Tibial nerve (tissue), 4 donors: ENCODE measurements around the gene NTRK1. TPM values are rescaled to one million over a fixed set of nuclear protein-coding genes. Genes with fewer than 3 reads are reported as not detected.

ENCODE experiments used
- DNase-seq, 2 donors: peaks; one replicate each; pipeline ENCODE4 v3.0.0-alpha.2; 2019; ENCODE audit warnings: low spot score in 2 of 2
- H3K27ac ChIP-seq, 4 donors: fragments of 200-600 bp; sonication (generic) in 3 of 4; one replicate each; pipeline ENCODE4 v1.5.1; 2017 to 2019; ENCODE audit warnings: mild to moderate bottlenecking in 1 of 4
- H3K27me3 ChIP-seq, 2 donors: fragments of 200-600 bp; sonication (generic) in 1 of 2; one replicate each; pipeline versions ENCODE4 v1.5.1 to v1.6.0; 2017 to 2019
- H3K36me3 ChIP-seq, 3 donors: fragments of 200-600 bp; sonication (generic); one replicate each; pipeline ENCODE4 v1.5.1; 2018 to 2019
- H3K4me1 ChIP-seq, 4 donors: fragments of 200-600 bp; sonication (generic) in 3 of 4; one replicate each; pipeline ENCODE4 v1.5.1; 2017 to 2019
- H3K4me3 ChIP-seq, 4 donors: fragments of 200-600 bp; sonication (generic) in 3 of 4; one replicate each; pipeline ENCODE4 v1.5.1; 2017 to 2019; ENCODE audit warnings: mild to moderate bottlenecking in 1 of 4, moderate library complexity in 1 of 4
- H3K9me3 ChIP-seq, 4 donors: fragments of 200-600 bp; sonication (generic) in 3 of 4; one replicate each; pipeline ENCODE4 v1.5.1; 2017 to 2019
- CTCF ChIP-seq, 5 experiments: fragments of 200-600 bp in 3 of 5; fragments of 450-650 bp in 2 of 5; sonication (generic) in 3 of 5; IDR thresholded peaks; one replicate each; pipeline ENCODE4 v1.5.1; 2016 to 2019; ENCODE audit warnings: antibody characterized with exemption in 5 of 5, mild to moderate bottlenecking in 3 of 5, moderate library complexity in 2 of 5
- EP300 ChIP-seq, 2 donors: sonication (generic); formaldehyde crosslinking; IDR thresholded peaks; one replicate each; pipeline ENCODE4 v1.6.1; 2017; ENCODE audit warnings: antibody characterized with exemption in 2 of 2, mild to moderate bottlenecking in 1 of 2
- POLR2A ChIP-seq, 2 donors: fragments of 450-650 bp; IDR thresholded peaks; one replicate each; pipeline ENCODE4 v1.6.1; 2017; ENCODE audit warnings: antibody characterized with exemption in 2 of 2, mild to moderate bottlenecking in 2 of 2, moderate library complexity in 2 of 2
- WGBS, 2 donors: methylation state at CpG; one replicate each; pipeline ENCODE4 v1.1.5; 2018; 5-methylcytosine and 5-hydroxymethylcytosine counted together
- total RNA-seq, 4 donors: library from RNA; depleted of rRNA; stranded (reverse); fragments of >200 nt; gene quantifications; one replicate each; pipeline ENCODE4 v1.1.0, GENCODE V29; 2016

Gene NTRK1
- total RNA-seq, 4 donors from 2014 or later, result 0.22 to 0.42 (median 0.39) TPM; not detected in 1

- no peak for DNase-seq
- H3K27me3 ChIP-seq, result peaks cover 0 to 91% of the 10 kb centered on the region in 2 donors
- WGBS, 2 donors, result 26 to 27% methylated on average over 11 of the region's 11 CpGs
- TF ChIP-seq CTCF (IDR thresholded peaks at IDR 0.05), result no peak
- no peak for TF ChIP-seq EP300 (IDR thresholded peaks at IDR 0.05)
- TF ChIP-seq POLR2A (IDR thresholded peaks at IDR 0.05), result no peak
- H3K9me3 ChIP-seq, result peaks cover 0 to 5% (median 0%) of the 10 kb centered on the region in 4 donors
- no peak overlapping the region for H3K27ac ChIP-seq
- peaks cover 0 to 37% (median 14%) of the 10 kb centered on the region in 4 donors for H3K4me1 ChIP-seq
- H3K36me3 ChIP-seq, result peaks cover 0 to under 1% (median 0%) of the 10 kb centered on the region in 3 donors
- no peak overlapping the region for H3K4me3 ChIP-seq
Measured at GRCh38 chr1:156922986-156923669, 62.5 kb downstream of the NTRK1 start.

GRCh38 chr1:156923670-156924477 is 63.2 kb downstream of the NTRK1 start:
- Histone ChIP-seq H3K4me3 (no peak overlapping the region), H3K9me3 (no peaks in the 10 kb centered on the region), H3K27ac (no peak overlapping the region), H3K4me1 (peaks cover 0 to 37% (median 14%) of the 10 kb centered on the region in 4 donors), H3K36me3 (no peaks in the 10 kb centered on the region), H3K27me3 (peaks cover 0 to 94% of the 10 kb centered on the region in 2 donors)
- TF ChIP-seq EP300 (IDR thresholded peaks at IDR 0.05) (no peak), CTCF (IDR thresholded peaks at IDR 0.05) (no peak), POLR2A (IDR thresholded peaks at IDR 0.05) (no peak)
- DNase-seq, result no peak
- WGBS, 2 donors, result 7 to 9% methylated on average over 42 to 60 of the region's 64 CpGs

- Histone ChIP-seq H3K4me1 (peaks cover 0 to 37% (median 14%) of the 10 kb centered on the region in 4 donors), H3K36me3 (no peaks in the 10 kb centered on the region), H3K27me3 (peaks cover 0 to 88% of the 10 kb centered on the region in 2 donors), H3K9me3 (no peaks in the 10 kb centered on the region), H3K27ac (no peak overlapping the region), H3K4me3 (no peak overlapping the region)
- WGBS, 2 donors, result 46 to 62% methylated on average over 21 to 22 of the region's 22 CpGs
- DNase-seq, result no peak
- no peak for TF ChIP-seq EP300 (IDR thresholded peaks at IDR 0.05)
- no peak for TF ChIP-seq POLR2A (IDR thresholded peaks at IDR 0.05)
- no peak for TF ChIP-seq CTCF (IDR thresholded peaks at IDR 0.05)
Measured at GRCh38 chr1:156924478-156925153, 64.0 kb downstream of the NTRK1 start.

GRCh38 chr1:156925154-156926010 is 64.7 kb downstream of the NTRK1 start:
- TF ChIP-seq CTCF (IDR thresholded peaks at IDR 0.05) (no peak), POLR2A (IDR thresholded peaks at IDR 0.05) (no peak), EP300 (IDR thresholded peaks at IDR 0.05) (no peak)
- H3K27me3 ChIP-seq, result peaks cover 0 to 81% of the 10 kb centered on the region in 2 donors
- H3K9me3 ChIP-seq, result no peaks in the 10 kb centered on the region
- no peak overlapping the region for H3K4me3 ChIP-seq
- H3K4me1 ChIP-seq, result peaks cover 0 to 32% (median 12%) of the 10 kb centered on the region in 4 donors
- no peak overlapping the region for H3K27ac ChIP-seq
- WGBS, 2 donors, result 79 to 83% methylated on average over 4 to 5 of the region's 5 CpGs
- H3K36me3 ChIP-seq, result no peaks in the 10 kb centered on the region
- no peak for DNase-seq
